Activated CD4-positive, CD25-positive, alpha-beta regulatory T cell treated with anti-CD3 and anti-CD28 coated beads, Interleukin-2, amount 50 U/mL, for 16 hours (primary cell): ENCODE measurements around the gene AHRR.
"Not testable (repeated sequence)": the region's sequence is repeated elsewhere in the genome, so short reads cannot be mapped to it uniquely, and the experiment has no call there.

ENCODE experiments used
- DNase-seq: peaks from one replicate; pipeline ENCODE4 v3.0.0-alpha.2; 2020; ENCODE audit warnings: low read depth, low spot score

AHRR gene

DNA sequence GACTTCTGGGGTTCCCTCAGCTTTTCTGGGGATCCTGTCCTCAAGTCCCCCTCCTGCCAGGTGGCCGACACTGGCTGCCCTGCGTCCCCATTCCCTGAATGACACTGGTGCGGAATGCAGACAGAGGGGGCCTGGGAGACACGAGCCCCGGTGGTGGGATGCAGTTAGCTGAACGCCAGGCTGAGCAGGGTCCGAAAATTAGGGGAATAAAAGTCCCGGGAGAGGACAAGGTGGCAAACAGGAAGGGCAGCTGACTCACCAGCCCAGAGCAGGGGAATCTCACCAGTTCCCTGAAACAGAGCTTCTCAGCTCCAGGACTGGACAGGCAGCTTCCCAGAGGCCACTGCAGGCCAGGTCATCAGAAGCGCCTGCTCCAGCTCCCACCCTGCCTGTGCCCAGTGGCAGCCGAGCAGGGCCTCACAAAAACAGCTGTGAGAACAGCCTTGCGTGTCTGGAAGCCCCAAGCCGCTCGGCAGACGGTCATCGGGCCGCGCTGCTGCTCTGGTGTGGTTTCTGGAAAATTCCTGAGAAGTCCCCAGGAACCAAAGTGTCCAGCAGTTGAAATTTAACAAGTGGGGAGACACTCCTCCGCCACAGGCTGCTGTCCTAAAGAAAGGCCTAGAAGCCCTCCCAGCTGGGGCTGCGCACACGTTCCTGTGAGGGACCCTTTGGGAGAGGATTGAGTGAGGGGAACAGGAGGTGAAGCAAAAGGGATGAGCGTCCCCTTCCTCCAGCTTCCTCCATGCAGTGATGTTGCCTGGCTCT is 73.8 kb downstream of the AHRR start:
- DNase-seq: no peak

GRCh38 chr5:395921-396530 is 74.5 kb downstream of the AHRR start:
- no peak for DNase-seq

- DNase-seq: no peak
These were observed 75.0 kb downstream of the AHRR start for GRCh38 chr5:396531-396961.

DNA sequence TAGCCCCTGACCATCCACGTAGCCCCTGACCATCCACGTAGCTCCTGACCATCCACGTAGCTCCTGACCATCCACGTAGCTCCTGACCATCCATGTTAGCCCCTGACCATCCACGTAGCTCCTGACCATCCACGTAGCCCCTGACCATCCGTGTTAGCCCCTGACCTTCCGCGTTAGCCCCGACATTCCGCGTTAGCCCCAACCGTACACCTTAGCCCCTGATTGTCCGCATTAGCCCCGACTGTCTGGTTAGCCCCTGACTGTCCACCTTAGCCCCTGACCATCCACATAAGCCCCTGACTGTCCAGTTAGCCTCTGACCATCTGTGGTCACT is 76.6 kb downstream of the AHRR start:
- not testable (repeated sequence) for DNase-seq

- DNase-seq: no peak
These were observed 77.2 kb downstream of the AHRR start for GRCh38 chr5:398475-399295.

DNA sequence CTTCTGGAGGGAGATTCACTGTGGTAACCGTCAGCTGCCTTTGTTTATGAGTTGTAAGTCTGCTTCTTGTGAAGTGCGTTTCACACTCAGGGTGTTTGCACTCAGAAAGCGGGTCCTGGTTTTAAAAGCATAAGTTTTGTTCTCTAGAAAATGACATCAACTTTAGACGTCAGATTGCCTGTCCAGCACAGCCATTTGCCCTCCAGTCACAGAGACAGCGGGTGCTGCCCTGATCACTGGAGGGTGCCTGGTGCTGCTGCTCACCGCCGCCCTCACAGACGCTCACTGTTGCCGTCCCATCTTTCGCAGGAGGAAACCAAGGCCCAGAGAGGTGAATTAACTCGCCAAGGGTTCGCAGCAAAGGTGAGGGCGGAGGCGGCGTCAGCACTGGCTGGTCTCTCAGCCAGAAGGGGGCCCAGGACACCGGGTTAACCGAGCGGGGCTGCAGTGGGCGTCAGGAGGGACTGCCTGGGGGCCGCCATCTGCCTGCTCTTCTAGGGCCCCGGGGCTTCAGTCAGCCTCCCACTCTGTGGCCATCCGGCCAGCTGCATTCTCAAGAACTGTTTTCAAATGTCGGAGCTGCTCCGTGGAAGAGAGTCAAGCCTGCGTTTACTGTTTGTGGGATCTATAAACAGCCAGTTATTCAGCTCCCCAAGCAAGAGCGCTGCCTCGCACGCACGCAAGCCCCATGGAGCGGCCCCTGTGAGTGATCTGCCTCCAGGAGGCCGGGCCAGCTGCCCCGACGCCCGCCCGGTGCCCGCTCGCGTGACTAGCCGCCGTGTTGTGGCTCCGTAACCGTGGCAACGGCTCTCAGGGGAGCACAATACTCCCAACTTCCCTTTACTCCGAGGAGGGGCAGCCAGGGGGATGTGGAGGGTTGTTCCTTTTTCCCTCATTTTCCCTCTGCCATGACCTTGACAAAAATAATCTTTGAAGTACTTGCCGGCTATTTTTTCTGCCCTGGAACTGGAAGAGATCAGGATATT is 78.1 kb downstream of the AHRR start:
- no peak for DNase-seq

DNA sequence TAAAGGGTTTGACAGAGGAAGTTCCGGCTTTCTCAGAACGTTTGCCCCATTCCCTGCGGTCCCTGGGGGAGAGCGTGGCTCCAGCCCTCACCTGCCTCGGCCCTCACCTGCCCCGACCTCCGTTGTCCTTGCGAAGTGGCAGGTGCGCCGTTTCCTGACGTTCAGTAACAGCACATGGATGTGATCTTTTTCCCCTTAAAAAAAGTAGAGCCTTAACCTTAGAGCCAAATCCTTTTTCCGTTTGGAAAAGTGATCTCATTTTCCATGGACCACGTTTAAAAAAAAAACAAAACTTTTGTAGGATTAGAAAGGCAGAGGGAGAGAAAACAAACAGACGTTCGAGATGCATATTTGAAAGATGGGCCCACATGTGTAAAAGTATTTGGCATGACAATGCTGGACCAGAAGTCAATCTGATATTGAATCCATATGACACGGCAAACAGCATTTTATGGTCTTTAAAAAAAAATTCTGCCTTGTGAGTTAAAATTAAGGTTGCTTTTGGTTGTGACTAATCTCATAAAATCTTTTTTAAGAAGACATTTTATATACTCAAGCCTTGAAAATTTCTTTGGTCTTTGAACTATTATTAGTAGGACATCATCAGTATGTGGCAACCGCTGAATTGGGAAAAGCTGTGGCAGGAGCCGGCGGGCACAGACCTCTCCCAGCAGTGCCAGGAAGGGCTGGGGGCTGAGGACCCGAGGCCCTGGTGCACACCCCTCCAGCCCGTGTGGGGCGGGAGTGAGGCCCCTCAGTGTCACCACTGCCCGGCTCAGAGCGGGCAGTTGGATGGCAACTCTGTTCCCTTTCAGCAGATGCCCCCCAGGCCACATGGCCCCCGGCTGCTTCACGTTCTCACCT is 79.0 kb downstream of the AHRR start:
- no peak for DNase-seq

GRCh38 chr5:401146-402034 is 79.9 kb downstream of the AHRR start:
- no peak for DNase-seq

DNA sequence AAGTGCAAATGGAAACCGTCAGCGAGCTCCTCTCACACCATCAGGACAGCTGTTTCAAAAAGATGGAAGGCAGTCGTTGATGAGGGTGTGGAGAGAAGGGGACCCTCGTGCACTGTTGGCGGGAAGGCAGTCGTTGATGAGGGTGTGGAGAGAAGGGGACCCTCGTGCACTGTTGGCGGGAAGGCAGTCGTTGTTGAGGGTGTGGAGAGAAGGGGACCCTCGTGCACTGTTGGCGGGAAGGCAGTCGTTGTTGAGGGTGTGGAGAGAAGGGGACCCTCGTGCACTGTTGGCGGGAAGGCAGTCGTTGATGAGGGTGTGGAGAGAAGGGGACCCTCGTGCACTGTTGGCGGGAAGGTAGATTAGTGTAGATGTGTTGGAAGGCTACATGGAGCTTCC is 80.7 kb downstream of the AHRR start:
- DNase-seq: not testable (repeated sequence)

GRCh38 chr5:402615-403359 is 81.3 kb downstream of the AHRR start:
- DNase-seq: no peak

DNA sequence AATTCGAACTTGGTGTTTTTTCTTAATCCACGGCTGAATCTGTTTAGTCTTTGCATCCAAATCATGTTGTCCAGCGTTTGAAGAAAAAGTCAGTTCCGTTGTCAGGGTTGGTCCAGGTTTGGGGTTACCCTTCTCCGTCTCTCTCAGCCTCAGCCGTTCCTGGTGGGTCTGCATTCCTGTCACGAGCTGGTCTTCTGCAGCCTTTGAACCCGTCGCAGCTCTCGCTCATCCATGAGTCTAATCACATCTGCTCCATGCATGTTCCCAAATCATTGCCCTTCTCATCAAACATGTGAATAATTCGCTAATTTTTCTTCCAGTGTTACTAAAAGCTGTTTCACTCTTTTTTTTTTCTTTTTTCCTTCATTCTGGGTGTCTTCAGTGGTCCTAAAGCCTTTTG is 82.5 kb downstream of the AHRR start:
- DNase-seq: no peak

GRCh38 chr5:404666-405241 is 83.2 kb downstream of the AHRR start:
- no peak for DNase-seq

DNA sequence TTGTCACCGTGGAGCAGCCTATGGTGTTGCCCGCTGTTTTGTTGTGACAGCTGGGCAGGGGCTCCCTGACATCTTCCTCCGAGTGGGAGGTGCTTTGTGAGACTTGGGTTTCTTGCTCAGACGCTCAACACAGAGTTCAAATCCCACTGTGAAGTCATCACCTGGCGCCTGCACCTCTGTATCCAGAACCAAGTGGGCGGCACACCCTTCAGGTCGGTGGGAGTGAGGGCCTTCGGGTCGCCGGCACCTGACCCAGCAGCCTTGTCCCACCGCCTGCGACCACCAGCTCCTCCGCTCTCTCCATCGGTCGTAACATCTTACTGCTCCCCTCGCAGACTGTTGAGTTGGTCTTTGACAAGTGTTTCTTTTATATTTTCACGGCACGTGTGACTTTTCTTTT is 83.9 kb downstream of the AHRR start:
- DNase-seq: no peak

DNA sequence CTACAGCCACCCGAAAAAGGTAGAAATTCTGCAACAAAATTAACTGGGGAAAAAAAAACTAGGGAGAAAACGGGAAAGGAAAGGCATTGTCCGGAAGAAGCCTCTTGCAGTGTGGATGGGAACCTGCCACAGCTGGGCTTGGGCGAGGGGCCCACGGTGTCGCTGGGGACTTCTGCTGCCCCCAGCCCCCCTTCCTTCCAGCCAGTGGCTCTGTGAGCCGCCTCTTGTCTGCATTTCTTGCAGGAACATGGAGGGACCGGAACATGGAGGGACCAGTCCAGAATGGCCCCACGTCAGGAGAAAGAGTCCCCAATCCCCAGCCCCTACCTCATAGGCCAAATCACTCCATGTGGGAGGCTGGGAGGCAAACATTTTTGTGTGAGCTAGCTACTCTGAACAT is 84.5 kb downstream of the AHRR start:
- DNase-seq: no peak

DNA sequence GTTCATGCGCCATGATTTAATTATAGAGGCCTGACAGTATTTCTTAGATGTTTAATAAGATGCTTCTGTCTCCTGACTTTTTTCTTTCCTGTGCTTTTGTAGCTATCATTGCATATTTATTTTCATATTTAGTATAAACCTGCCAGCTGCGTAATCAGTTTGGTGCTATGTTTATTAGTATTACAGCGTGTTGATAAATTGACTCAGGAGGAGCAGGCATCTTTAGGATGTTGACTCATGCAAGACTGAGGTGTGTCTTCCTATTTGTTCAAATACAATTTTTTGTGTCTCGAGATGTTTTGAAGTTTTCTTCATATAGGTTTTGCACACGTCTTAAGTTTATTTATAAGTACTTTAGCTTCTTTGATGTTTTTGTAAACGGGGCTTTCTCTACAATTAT is 85.5 kb downstream of the AHRR start:
- no peak for DNase-seq

GRCh38 chr5:407801-408268 is 86.3 kb downstream of the AHRR start:
- no peak for DNase-seq

DNA sequence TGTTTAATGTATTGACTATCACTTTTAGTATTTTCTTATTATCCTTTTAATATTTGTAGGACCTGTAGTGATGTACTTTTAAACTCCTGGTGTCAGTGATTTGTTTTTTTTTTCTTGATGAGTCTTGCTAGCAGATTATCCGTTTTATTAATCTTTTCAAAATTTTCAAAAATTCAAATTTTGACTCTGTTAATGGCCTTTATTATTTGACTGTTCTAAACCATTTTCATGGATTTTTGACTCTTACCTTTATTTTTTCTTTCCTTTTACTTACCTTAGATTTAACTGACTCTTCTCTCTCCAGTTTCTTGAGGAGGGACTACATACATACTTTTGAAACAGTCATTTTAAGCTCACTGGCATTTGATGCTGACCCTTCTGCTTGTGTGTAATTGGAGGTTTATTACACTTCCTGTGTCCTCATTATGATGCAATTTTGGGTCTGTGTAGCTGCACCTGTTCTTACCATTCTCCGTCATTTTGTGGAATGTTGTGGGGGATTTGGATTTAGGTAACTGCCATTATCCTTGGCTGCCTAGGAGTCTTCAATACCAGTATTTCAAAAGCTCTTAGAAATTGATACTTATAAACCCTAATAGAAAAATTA is 89.5 kb downstream of the AHRR start:
- no peak for DNase-seq

- DNase-seq: no peak
These were observed 90.2 kb downstream of the AHRR start for GRCh38 chr5:411728-412127.
